Neural progenitor cell (in vitro differentiated cells): Measurements from ENCODE around the gene RPS6KA3.

Experiments
- EZH2phosphoT487 ChIP-seq: fragments of 200-600 bp; sonication (generic); IDR thresholded peaks from 2 replicates; pipeline ENCODE4 v1.6.1; 2017; ENCODE audit warnings: antibody characterized with exemption
- TF ChIP-seq, protein P1 (sequence below): fragments of 200-600 bp; sonication (generic); IDR thresholded peaks from 2 replicates; pipeline ENCODE4 v1.5.1; 2017; ENCODE audit warnings: antibody characterized with exemption, mild to moderate bottlenecking

DNA sequence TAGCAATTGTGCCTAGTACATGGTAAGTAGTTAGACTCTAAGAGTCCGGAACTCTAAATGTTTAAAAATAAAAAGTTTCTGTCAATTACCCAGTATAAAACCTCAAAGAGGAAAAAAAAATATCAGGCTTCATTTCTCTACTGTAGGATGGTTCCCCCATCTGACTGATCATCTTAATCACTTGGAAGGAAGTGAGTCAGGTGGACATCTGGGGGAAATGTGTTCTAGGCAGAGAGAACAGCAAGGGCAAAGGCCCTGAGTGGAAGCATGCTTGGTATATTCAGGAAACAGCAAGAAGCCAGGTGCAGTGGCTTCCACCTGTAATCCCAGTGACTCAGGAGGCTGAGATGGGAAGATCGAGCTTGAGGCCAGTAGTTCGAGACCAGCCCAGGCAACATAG lies 122.2 kb downstream of the RPS6KA3 start:
- TF ChIP-seq, protein P1, sequence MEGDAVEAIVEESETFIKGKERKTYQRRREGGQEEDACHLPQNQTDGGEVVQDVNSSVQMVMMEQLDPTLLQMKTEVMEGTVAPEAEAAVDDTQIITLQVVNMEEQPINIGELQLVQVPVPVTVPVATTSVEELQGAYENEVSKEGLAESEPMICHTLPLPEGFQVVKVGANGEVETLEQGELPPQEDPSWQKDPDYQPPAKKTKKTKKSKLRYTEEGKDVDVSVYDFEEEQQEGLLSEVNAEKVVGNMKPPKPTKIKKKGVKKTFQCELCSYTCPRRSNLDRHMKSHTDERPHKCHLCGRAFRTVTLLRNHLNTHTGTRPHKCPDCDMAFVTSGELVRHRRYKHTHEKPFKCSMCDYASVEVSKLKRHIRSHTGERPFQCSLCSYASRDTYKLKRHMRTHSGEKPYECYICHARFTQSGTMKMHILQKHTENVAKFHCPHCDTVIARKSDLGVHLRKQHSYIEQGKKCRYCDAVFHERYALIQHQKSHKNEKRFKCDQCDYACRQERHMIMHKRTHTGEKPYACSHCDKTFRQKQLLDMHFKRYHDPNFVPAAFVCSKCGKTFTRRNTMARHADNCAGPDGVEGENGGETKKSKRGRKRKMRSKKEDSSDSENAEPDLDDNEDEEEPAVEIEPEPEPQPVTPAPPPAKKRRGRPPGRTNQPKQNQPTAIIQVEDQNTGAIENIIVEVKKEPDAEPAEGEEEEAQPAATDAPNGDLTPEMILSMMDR = no peak
- TF ChIP-seq EZH2phosphoT487 = no peak
